HEK293 (cell line): ENCODE data around the gene VAPA.

Experiments
- ATF2 ChIP-seq: fragments of 450-650 bp; formaldehyde crosslinking; IDR thresholded peaks from 2 replicates; pipeline ENCODE4 v1.5.1; 2016; ENCODE audit warnings: missing biosample characterization, missing genetic modification characterization, low read depth
- BCL11A ChIP-seq: fragments of 450-650 bp; formaldehyde crosslinking; IDR thresholded peaks from 2 replicates; pipeline ENCODE4 v1.5.1; 2016; ENCODE audit warnings: low read depth, missing biosample characterization, missing genetic modification characterization
- HOXD13 ChIP-seq: sonication (generic); formaldehyde crosslinking; IDR thresholded peaks from 2 replicates; pipeline ENCODE4 v1.8.0; 2022; ENCODE audit warnings: missing genetic modification reagents, borderline replicate concordance
- INSM2 ChIP-seq: fragments of 450-650 bp; formaldehyde crosslinking; IDR thresholded peaks from 2 replicates; pipeline ENCODE4 v1.5.1; 2016; ENCODE audit warnings: missing biosample characterization, missing genetic modification characterization
- KLF16 ChIP-seq: fragments of 450-650 bp; formaldehyde crosslinking; IDR thresholded peaks from 2 replicates; pipeline ENCODE4 v1.5.1; 2017; ENCODE audit warnings: missing biosample characterization, missing genetic modification characterization
- RBAK ChIP-seq: fragments of 450-650 bp; formaldehyde crosslinking; IDR thresholded peaks from 2 replicates; pipeline ENCODE4 v1.5.1; 2016; ENCODE audit warnings: missing biosample characterization, missing genetic modification characterization
- REST ChIP-seq: fragments of 450-650 bp; formaldehyde crosslinking; IDR thresholded peaks from 2 replicates; pipeline ENCODE4 v1.5.1; 2016; ENCODE audit warnings: missing biosample characterization, missing genetic modification characterization
- SCRT1 ChIP-seq: fragments of 450-650 bp; formaldehyde crosslinking; IDR thresholded peaks from 2 replicates; pipeline ENCODE4 v1.5.1; 2016; ENCODE audit warnings: missing biosample characterization, missing genetic modification characterization, borderline replicate concordance
- YY2 ChIP-seq: fragments of 450-650 bp; formaldehyde crosslinking; IDR thresholded peaks from 2 replicates; pipeline ENCODE4 v1.5.1; 2016; ENCODE audit warnings: missing biosample characterization, missing genetic modification characterization
- ZBTB1 ChIP-seq: fragments of 450-650 bp; formaldehyde crosslinking; IDR thresholded peaks from 2 replicates; pipeline ENCODE4 v1.5.1; 2016; ENCODE audit warnings: missing biosample characterization, missing genetic modification characterization
- ZBTB44 ChIP-seq: fragments of 450-650 bp; IDR thresholded peaks from 2 replicates; pipeline ENCODE4 v1.5.1; 2018; ENCODE audit warnings: missing biosample characterization, mild to moderate bottlenecking, missing genetic modification characterization
- ZBTB7A ChIP-seq: fragments of 450-650 bp; formaldehyde crosslinking; IDR thresholded peaks from 2 replicates; pipeline ENCODE4 v1.5.1; 2016; ENCODE audit warnings: low read depth, missing biosample characterization, missing genetic modification characterization
- ZFP37 ChIP-seq: fragments of 450-650 bp; formaldehyde crosslinking; IDR thresholded peaks from 2 replicates; pipeline ENCODE4 v1.5.1; 2016; ENCODE audit warnings: missing biosample characterization, missing genetic modification characterization
- ZFP41 ChIP-seq: fragments of 450-650 bp; formaldehyde crosslinking; IDR thresholded peaks from 2 replicates; pipeline ENCODE4 v1.5.1; 2016; ENCODE audit warnings: missing biosample characterization, missing genetic modification characterization, borderline replicate concordance
- ZNF133 ChIP-seq: fragments of 450-650 bp; formaldehyde crosslinking; IDR thresholded peaks from 2 replicates; pipeline ENCODE4 v1.5.1; 2016; ENCODE audit warnings: missing biosample characterization, missing genetic modification characterization
- ZNF140 ChIP-seq: fragments of 450-650 bp; formaldehyde crosslinking; IDR thresholded peaks from 2 replicates; pipeline ENCODE4 v1.5.1; 2016; ENCODE audit warnings: missing biosample characterization, missing genetic modification characterization
- ZNF16 ChIP-seq: fragments of 450-650 bp; formaldehyde crosslinking; IDR thresholded peaks from 2 replicates; pipeline ENCODE4 v1.5.1; 2016; ENCODE audit warnings: low read depth, missing biosample characterization, missing genetic modification characterization
- ZNF184 ChIP-seq: fragments of 450-650 bp; IDR thresholded peaks from 2 replicates; pipeline ENCODE4 v1.5.1; 2018; ENCODE audit warnings: missing biosample characterization, mild to moderate bottlenecking, missing genetic modification characterization
- ZNF24 ChIP-seq: fragments of 450-650 bp; formaldehyde crosslinking; IDR thresholded peaks from 2 replicates; pipeline ENCODE4 v1.5.1; 2016; ENCODE audit warnings: missing biosample characterization, missing genetic modification characterization
- ZNF366 ChIP-seq: fragments of 450-650 bp; formaldehyde crosslinking; conservative IDR thresholded peaks from 2 replicates; pipeline ENCODE4 v1.5.1; 2016; ENCODE audit warnings: missing biosample characterization, missing genetic modification characterization
- ZNF37A ChIP-seq: fragments of 450-650 bp; IDR thresholded peaks from 2 replicates; pipeline ENCODE4 v1.5.1; 2018; ENCODE audit warnings: missing biosample characterization, missing genetic modification characterization
- ZNF391 ChIP-seq: fragments of 450-650 bp; formaldehyde crosslinking; IDR thresholded peaks from 2 replicates; pipeline ENCODE4 v1.5.1; 2016; ENCODE audit warnings: low read depth, missing biosample characterization, missing genetic modification characterization, borderline replicate concordance
- ZNF513 ChIP-seq: fragments of 450-650 bp; IDR thresholded peaks from 2 replicates; pipeline ENCODE4 v1.5.1; 2018; ENCODE audit warnings: missing biosample characterization, missing genetic modification characterization
- ZNF530 ChIP-seq: fragments of 450-650 bp; formaldehyde crosslinking; IDR thresholded peaks from 2 replicates; pipeline ENCODE4 v1.5.1; 2016; ENCODE audit warnings: low read depth, missing biosample characterization, missing genetic modification characterization
- ZNF561 ChIP-seq: fragments of 450-650 bp; IDR thresholded peaks from 2 replicates; pipeline ENCODE4 v1.5.1; 2018; ENCODE audit warnings: missing biosample characterization, missing genetic modification characterization, borderline replicate concordance
- ZNF660 ChIP-seq: fragments of 450-650 bp; IDR thresholded peaks from 2 replicates; pipeline ENCODE4 v1.5.1; 2018; ENCODE audit warnings: missing biosample characterization, mild to moderate bottlenecking, missing genetic modification characterization
- ZNF664 ChIP-seq: fragments of 450-650 bp; formaldehyde crosslinking; IDR thresholded peaks from 2 replicates; pipeline ENCODE4 v1.5.1; 2016; ENCODE audit warnings: missing biosample characterization, missing genetic modification characterization
- ZSCAN16 ChIP-seq: fragments of 450-650 bp; formaldehyde crosslinking; IDR thresholded peaks from 2 replicates; pipeline ENCODE4 v1.5.1; 2016; ENCODE audit warnings: missing biosample characterization, missing genetic modification characterization
- ZSCAN4 ChIP-seq: fragments of 450-650 bp; formaldehyde crosslinking; IDR thresholded peaks from 2 replicates; pipeline ENCODE4 v1.5.1; 2017; ENCODE audit warnings: missing biosample characterization, missing genetic modification characterization
- ZXDB ChIP-seq: fragments of 450-650 bp; formaldehyde crosslinking; IDR thresholded peaks from 2 replicates; pipeline ENCODE4 v1.5.1; 2016; ENCODE audit warnings: missing biosample characterization, missing genetic modification characterization

Gene VAPA

GRCh38 chr18:9914584-9915290 is 921 bp downstream of the VAPA start (continued):
- no peak for TF ChIP-seq SCRT1 (tag by site-specific recombination)
- no peak for TF ChIP-seq REST (tag by site-specific recombination)
- TF ChIP-seq ZNF664 (tag by site-specific recombination), result 0 out of 2 replicates have a peak, but pooled peaks have one; percentile 9
- TF ChIP-seq ZNF561 (tag by site-specific recombination), result 0 out of 2 replicates have a peak, but pooled peaks have one; percentile 22
- TF ChIP-seq ZNF16 (tag by site-specific recombination), result no peak
- no peak for TF ChIP-seq ZNF366 (tag by site-specific recombination)
- no peak for TF ChIP-seq ATF2 (tag by site-specific recombination)
- no peak for TF ChIP-seq ZNF24 (tag by site-specific recombination)
- peak; percentile 73 for TF ChIP-seq ZXDB (tag by site-specific recombination)
- TF ChIP-seq RBAK (tag by site-specific recombination), result no peak
- TF ChIP-seq ZNF133, result no peak
- no peak for TF ChIP-seq HOXD13 (CRISPR knock-in tag)
- no peak for TF ChIP-seq ZNF391 (tag by site-specific recombination)
- TF ChIP-seq ZBTB44 (tag by site-specific recombination), result no peak
- no peak for TF ChIP-seq ZFP41 (tag by site-specific recombination)
- no peak for TF ChIP-seq BCL11A (tag by site-specific recombination)
- TF ChIP-seq ZSCAN16 (tag by site-specific recombination), result no peak
- no peak for TF ChIP-seq INSM2 (tag by site-specific recombination)
- TF ChIP-seq ZNF660 (tag by site-specific recombination), result no peak; the same call in 1 of the 2 replicates
- no peak for TF ChIP-seq ZNF37A (tag by site-specific recombination)
- TF ChIP-seq KLF16 (tag by site-specific recombination), result no peak
- TF ChIP-seq ZNF140 (tag by site-specific recombination), result no peak
- no peak for TF ChIP-seq ZBTB7A (tag by site-specific recombination)
- peak; percentile 72; the same call in 1 of the 2 replicates for TF ChIP-seq ZFP37 (tag by site-specific recombination)
- no peak for TF ChIP-seq ZNF530 (tag by site-specific recombination)
- no peak for TF ChIP-seq ZSCAN4 (tag by site-specific recombination)
- TF ChIP-seq ZNF513 (tag by site-specific recombination), result no peak
- TF ChIP-seq YY2 (tag by site-specific recombination), result no peak; the same call in 1 of the 2 replicates
- no peak for TF ChIP-seq ZBTB1 (tag by site-specific recombination)
- no peak for TF ChIP-seq ZNF184 (tag by site-specific recombination)
